ENCODE data around the gene DGAT2L6.
"Not testable (repeated sequence)": the region's sequence is repeated elsewhere in the genome, so short reads cannot be mapped to it uniquely, and the experiment has no call there.

Gene DGAT2L6

GRCh38 chrX:70201732-70202131, 24.4 kb downstream of the DGAT2L6 start:
- no peak for DNase-seq

- no peak for DNase-seq
Measured at GRCh38 chrX:70208479-70208878, 31.2 kb downstream of the DGAT2L6 start.

GRCh38 chrX:70209570-70209969, 32.3 kb downstream of the DGAT2L6 start:
- not testable (repeated sequence) for DNase-seq

GRCh38 chrX:70219938-70220764, 42.9 kb downstream of the DGAT2L6 start:
- no peak for DNase-seq

GRCh38 chrX:70226048-70226447, 48.8 kb downstream of the DGAT2L6 start:
- no peak for DNase-seq

- no peak for DNase-seq
Measured at GRCh38 chrX:70226687-70227086, 49.4 kb downstream of the DGAT2L6 start.

- no peak for DNase-seq
Measured at GRCh38 chrX:70231666-70232065, 54.4 kb downstream of the DGAT2L6 start.

GRCh38 chrX:70234355-70234754, 57.1 kb downstream of the DGAT2L6 start, which contains the start of gene AWAT1:
Gene AWAT1 (plus strand): TSS chrX:70234655. CDS start chrX:70234696, 41 bp downstream.
- no peak for DNase-seq

- no peak for DNase-seq
Measured at GRCh38 chrX:70240751-70241150, 63.5 kb downstream of the DGAT2L6 start.

- no peak for DNase-seq
Measured at GRCh38 chrX:70241501-70241900, 64.2 kb downstream of the DGAT2L6 start.

- not testable (repeated sequence) for DNase-seq
Measured at GRCh38 chrX:70243601-70244000, 66.3 kb downstream of the DGAT2L6 start.

- DNase-seq, result no peak
Measured at GRCh38 chrX:70244881-70245280, 67.6 kb downstream of the DGAT2L6 start.

- DNase-seq, result no peak
Measured at GRCh38 chrX:70247252-70247651, 70.0 kb downstream of the DGAT2L6 start.

- no peak for DNase-seq
Measured at GRCh38 chrX:70252491-70252890, 75.2 kb downstream of the DGAT2L6 start.

- DNase-seq, result no peak
Measured at GRCh38 chrX:70253377-70254062, 76.2 kb downstream of the DGAT2L6 start.

GRCh38 chrX:70254063-70254400, 76.7 kb downstream of the DGAT2L6 start:
- no peak for DNase-seq

- no peak for DNase-seq
Measured at GRCh38 chrX:70254909-70255308, 77.6 kb downstream of the DGAT2L6 start.

Measured in activated T-cell treated with anti-CD3 and anti-CD28 coated beads for 4 hours (primary cell).